Activated CD4-positive, alpha-beta T cell treated with anti-CD3 and anti-CD28 coated beads, Interleukin-2, amount 50 U/mL, for 1 hour (primary cell): ENCODE measurements around the gene UBE2C.
A peak's percentile ranks its signal among the peaks of the same experiment; 100 is the strongest.
"Not testable (repeated sequence)": the region's sequence is repeated elsewhere in the genome, so short reads cannot be mapped to it uniquely, and the experiment has no call there.

Source experiments
- DNase-seq: peaks from one replicate; pipeline ENCODE4 v3.0.0-alpha.2; 2020

UBE2C gene

DNA sequence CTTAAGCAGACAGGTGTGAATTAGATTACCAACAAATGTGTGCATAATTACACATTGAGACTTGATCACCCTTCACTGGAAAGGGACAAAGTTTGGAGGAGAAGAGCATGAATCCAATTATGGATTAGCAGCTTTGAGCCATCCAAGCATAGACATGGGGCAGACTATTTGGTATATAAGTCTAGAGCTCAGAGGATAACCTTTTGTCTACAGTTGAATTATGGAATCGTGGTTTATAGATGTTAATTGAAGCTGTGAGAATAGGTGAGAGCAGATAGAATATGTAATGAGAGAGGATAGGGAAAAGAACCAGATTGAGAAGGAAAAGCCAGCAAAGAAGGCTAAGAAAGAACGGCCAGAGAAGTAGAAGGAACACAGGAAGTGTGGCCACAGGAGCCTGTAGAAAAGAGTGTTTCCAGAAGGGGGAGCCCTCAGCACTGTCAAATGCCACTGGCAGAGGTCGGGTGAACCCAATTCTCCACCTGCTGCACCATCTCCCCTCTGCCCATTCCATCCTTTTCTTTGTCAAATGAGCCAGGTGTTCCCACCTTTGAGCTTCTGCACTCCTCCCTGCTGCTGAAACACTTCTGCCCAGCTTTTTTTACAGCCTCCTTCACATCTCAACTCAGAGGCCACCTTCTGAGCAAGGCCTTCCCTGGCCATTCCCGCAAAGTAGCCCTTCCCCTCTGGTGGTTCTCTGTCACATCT is 13.4 kb upstream of the UBE2C start:
- DNase-seq, result peak; percentile 59

DNA sequence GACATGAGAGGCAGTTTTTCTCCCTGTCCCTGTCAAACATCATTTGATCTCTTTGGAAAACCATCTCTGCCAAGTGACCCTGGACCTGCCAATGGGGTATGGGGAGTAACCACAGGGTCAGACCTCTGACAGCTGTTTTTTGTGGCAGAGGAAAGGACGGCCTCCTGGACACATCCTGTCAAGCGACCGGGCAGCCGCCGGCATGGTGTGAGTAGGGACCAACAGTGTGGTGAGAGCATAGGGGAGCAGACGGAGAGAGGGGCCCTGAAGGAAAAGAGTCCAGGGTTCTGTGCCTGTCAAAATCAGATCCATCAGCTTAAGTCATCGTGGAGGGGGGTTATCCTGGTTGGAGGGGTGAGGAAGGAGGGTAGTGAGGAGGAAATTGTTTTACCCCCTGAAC is 10.6 kb upstream of the UBE2C start:
- DNase-seq, result no peak

DNA sequence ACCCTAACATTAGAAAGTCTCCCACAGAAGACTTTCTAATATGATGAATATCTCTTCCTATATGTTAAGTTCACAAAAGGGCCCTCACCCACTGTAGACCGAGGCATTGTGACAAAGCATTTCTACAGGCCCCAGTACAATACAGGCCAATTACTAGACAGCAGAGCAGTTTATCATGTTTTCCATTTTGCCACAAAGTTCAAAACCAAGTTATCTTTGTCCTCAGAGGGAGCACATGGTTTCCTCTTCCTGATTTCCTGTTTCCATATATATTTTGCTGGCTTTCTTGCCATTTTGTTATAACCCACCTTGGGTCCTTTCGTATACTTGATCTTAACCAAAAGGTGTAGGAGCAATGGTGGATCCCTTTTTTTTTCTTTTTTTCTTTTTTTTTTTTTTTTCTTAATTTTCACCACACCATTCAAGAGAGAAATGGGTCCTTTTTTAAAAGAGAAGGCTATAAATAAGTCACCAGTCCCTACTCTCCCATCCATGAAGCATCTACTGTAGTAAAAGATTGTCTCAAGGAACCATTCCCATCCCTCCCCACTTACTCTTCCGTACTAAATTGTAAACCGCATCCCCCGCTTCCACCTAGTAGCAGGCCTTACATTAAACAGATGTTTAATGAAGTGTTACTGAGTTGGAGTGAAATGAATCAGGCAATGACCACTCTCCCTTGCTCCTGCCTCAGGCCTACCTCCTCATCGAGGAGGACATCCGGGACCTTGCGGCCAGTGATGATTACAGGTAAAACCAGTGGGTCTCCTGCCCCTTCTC is 2.1 kb upstream of the UBE2C start:
- DNase-seq, result no peak

DNA sequence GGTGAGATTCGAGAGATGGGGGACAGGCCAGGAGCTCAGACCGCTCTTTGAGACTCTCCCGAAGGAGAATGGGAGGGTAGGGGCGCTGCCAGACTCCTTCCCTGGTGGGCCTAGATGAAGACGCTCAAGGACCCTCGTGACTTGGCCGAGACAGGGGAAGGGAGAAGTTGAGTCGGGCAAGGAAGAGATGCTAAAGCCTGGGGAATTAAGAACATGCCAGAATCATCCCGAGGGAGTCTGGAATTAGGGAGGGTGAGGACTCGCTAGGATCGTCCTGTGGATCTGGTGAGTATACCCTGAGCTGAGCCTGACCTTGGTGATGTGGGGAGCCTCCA is 529 bp downstream of the UBE2C start:
- no peak for DNase-seq

DNA sequence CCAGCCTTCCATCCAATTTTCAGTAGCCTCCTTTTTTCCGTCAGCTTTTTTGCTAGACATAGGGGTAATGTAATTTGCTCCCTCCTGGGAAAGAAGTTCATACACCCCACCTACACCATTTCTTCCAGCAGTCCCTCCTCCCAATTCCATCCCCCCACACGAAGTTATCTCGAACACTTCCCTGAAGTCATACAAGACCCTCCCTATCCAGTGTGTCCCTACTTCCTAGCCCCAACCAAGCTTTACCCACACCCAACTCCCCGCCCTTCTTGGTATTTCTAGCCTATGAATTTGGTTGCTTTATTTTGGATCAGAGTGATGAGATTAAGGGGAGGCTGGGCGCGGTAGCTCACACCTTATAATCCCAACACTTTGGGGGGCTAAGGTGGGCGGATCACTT is 1.0 kb downstream of the UBE2C start:
- no peak for DNase-seq

DNA sequence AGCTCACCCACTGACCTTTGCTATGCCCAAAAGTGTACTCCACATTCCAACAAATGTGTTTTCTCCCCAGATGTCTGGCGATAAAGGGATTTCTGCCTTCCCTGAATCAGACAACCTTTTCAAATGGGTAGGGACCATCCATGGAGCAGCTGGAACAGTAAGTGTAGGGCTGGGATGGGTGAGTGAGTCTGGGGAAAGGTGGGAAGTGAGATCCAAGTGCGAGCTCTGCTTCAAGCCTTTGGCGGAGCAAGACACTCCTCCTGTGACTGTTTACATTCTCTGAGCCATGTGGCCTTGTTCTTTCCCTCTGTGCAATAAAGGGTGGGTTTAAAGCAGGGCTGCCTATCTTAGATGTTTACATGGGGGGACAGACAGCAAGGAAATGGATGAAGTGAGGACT is 1.9 kb downstream of the UBE2C start:
- DNase-seq, result no peak

DNA sequence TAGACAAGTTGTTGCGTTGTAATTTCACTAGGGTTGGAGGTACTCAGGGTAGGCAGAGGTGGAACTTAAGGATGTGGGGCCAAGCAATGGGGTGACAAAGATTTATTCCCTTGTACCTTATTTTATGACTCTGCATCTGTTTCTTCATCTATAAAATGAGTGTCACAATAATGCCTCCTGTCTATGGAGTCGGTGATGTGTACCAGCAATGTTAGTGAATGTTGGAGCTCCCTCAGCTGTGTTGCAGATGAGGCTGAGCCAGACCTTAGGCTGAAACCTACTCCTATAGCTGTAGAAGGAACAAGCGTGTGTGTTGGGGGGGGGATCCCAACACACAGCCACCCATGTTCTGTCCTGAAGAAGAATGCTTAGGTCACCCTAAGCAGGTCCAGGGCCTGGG is 4.5 kb downstream of the UBE2C start:
- no peak for DNase-seq

DNA sequence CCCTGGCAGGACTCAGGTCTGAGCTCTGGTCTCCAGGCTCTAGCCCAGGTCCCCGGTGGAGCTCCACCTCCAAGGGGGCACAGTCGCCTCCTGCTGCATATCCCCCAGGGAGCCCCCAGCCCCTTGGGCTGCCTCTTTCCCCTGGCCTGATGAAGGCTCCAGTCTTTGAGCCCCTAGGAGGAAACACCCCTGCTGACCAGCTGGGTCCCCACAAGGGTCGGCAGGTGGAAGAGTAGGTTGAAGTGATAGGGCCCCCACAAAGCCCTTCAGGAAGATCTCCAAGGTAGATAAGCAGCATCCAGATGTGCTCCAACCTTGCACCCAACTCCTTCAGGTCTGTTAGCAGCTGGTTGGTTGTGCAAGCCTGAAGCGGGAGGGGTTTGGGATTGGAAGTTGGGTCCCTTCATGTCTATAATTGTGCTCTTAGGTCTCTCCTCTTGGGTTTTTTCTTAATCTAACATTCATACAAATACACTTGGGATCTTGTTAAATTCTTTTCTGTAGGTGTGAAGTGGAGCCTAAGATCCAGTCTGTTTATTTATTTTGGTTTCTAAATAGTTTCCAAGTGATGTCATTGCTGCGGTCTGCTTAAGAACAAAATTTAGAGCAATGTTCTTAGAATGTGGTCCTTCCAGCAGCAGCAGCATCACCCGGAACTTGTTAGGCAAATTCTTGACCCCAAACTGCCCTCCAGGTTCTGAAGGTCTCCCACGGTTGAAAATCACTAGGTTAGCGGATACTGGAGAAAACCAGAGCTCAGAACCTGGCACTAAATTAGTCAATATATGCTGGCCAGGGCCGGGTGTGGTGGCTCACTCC is 5.1 kb downstream of the UBE2C start:
- no peak for DNase-seq

DNA sequence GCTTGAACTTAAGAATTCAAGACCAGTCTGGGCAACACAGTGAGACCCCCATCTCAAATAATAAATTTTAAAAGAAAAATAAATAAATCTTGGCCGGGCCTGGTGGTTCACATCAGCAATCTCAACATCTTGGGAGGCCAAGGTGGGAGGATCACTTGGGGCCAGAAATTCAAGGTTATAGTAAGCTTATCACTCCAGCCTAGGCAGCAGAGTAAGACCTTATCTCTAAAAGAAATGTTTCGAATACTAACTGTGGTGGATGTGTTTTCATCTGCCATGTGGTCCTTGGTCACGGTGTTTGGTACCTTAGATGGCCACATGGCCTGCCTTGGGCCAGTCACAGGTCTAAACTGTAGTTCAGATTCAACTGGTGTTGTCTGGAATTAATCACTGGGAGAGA is 5.8 kb downstream of the UBE2C start:
- DNase-seq, result no peak

DNA sequence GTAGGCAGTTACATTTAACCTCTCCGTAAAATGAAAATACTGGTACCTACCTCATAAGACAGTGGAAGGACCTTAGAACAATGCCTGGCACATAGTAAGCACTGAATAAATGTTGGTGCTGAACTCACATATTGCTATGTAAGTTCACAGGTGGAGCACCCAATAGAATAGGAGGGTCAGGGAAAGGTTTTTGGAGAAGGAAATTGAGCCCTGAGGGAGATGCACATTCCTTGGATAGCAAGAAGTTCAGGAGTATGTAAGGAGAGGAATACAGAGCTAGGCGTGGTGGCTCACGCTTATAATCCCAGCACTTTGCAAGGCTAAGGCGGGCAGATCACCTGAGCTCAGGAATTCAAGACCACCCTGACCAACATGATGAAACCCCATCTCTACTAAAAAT is 7.0 kb downstream of the UBE2C start:
- no peak for DNase-seq

DNA sequence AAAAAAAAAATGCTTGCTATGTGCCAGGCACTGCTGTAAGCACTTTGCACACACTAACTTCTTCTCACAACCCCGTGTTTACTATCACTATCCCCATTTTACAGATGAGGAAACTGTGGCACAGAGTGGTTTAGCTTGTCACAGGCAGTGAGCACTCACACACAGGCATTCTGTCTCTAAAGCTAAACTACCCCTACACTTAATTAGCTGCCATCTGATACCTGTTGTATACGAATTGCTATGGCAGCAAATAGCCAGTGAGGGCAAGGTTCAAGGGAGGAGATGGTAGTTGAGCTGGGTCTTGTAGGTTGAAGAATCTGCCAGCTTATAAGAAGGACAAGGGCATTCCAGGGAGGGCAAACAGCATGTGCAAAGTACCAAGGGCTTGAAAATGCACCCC is 9.5 kb downstream of the UBE2C start:
- DNase-seq, result no peak

DNA sequence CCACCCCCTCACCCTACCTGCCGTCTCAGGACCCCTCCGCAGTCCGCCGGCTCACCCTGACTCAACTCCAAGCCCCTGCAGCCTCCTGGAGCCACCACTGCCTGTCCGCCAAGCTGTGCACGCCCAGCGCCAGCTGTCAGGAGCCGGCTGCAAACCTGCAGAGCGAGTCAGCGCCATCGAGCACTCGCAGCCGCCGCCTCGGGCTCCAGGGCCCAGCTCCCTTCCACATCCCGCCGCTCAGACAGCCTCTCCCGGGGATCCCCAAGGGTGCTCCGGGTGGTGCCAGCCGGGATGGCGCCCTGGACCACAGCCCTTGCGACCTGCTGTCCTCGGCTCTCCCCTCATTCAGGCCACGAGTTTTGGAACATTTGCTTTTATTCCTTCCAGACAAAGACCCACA is 10.4 kb downstream of the UBE2C start:
- no peak for DNase-seq

DNA sequence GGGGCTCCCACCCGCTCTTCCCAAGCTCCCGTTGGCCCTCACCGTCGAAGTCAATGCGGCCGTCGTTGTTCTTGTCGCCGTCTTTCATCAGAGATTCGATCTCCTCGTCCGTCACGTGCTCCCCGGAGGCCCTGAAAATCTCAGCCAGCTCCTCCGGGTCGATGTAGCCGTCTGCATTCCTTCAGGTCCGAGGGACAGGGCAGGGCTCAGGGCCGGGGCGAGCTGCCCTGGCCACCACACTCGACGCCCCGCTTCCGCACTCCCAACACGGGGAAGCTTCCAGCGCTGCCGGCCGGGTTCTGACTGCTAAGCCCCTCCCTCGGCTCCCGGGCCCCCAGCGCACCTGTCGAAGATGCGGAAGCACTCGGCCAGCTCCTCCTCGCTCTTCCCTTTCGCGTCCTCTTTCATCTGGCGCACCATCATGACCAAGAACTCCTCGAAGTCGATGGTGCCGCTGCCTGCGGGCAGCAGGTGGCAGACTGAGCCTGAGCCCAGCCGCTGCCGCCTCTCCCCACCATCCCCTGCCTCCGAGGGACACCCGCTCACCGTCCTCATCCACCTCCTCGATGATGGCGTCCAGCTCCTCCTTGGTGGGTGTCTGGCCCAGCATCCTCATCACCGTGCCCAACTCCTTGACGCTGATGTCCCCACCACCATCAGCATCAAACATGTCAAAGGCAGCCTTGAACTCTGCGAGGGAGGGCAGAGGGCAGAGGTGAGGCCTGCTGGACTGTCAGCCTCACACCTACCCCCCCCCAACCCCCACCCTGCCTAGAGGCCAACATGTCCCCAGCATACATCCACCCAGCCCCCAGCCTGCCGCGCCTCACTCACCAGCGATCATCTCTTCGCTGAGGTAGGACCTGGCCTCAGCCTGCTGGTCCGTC is 11.7 kb downstream of the UBE2C start:
- peak; percentile 46 for DNase-seq

DNA sequence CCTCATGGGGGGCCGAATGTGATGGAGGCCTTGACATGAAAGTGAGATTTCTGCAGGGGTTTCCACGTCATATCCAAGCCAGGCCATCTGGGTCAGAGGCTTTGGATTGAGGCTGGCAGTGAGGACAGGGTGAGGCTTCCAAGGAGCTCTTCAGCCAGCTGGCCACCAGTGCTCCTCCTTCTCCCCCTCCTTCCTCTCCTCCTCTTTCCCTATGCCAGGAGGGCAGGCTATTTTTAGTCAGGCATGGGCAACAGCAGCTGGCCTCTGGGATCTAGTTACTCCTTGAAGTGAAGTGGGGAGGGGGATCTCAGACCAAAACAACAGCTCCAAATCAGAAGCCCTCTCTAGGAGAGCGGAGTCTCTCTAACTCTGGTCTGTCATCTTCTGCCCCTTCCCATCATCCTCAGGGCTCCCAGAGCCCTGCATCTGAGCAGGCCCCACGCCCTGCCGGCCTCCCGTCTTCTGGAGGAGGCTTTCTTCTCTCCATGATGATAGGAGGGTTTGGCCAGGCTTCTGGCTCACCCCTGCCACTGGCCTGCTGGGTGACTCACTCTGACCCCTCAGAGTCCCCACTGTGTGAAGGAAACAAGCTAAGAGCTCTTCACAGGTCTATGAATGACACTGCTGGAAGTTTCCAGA is 14.1 kb downstream of the UBE2C start:
- no peak for DNase-seq

DNA sequence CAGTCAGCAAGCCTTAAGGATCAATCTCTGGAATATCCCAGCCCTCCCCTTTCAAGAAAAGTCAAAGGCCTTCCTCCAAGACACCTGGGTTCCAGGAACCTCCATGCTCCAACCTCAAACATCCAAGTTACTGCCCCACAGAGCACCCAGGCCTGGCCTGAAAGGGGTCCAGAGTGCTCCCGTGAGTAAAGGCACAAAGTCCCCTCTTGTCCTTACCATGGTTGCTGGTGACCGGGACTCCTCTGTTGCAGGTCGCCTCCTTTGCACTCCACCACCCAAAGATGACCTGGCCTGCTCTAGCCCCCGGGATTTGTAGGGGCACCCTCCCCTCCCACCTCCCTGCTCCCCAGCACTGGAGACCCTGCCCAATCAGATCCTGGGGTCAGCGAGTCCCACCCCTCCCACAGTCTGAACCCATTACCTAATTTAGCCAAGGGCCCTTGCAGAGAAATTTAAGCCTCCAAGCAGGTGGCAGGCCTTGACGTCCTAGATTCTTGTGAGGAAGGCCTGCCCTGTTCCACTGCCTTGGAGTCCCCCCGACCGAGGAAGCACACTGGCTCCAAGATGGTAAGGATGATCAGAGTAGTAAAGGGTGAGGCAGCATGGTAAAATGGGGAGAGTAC is 14.7 kb downstream of the UBE2C start, which contains the start of gene TNNC2:
TSS of gene TNNC2 (minus strand) at position 283 of the 623 bp plus-strand sequence. CDS start at position 219, 64 bp downstream.
- no peak for DNase-seq

DNA sequence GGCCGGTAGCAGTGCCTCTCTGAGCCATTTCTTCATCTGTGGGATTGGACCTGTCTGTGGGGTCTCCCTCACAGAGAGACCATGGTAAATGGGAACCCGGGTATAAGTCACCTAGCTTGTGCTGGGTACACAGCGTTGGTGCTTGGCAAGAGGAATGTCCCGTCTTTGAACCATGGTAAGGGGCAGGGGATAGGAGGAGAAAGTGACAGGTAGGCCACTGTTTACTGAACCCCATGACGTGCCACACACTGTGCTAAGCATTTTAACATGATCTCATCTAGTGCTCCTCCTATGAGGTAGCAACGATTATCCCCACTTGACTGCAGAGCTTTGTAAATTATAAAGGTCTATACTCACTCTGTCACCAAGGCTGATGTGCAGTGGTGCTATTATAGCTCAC is 15.3 kb downstream of the UBE2C start:
- DNase-seq, result no peak

DNA sequence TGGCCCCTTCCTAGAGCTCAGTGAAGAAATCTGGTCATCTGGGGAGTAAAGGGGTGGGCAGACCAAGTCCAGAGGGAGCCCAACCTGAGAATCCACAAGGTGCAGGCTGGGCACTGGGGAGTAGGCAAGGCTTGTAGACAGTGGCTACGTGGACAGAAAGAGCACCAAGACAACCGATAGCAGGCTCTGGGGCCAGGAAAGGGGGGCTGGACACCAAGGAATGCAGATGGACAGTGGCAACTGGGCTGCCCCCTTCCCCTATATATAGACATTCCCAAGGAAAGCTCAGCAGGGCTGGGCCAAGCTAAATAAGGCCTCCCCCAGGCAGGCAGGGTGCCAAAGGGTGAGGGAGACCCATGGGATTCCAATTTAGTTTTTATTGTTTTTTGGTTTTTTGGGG is 16.1 kb downstream of the UBE2C start:
- DNase-seq, result no peak

DNA sequence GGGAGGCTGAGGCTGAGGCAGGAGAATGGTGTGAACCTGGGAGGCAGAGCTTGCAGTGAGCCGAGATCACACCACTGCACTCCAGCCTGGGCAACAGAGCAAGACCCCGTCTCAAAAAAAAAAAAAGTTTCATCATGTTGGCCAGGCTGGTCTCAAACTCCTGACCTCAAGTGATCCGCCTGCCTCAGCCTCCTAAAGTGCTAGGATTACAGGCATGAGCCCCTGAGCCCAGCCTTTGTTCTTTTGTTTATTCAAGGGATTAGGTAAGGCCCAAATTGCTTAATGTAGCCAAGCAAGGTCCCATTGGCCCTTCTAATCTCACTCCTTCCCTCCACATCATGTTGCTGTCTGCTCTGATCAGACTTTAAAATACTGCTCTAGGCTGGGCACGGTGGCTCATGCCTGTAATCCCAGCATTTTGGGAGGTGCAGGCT is 17.2 kb downstream of the UBE2C start:
- DNase-seq, result not testable (repeated sequence)

DNA sequence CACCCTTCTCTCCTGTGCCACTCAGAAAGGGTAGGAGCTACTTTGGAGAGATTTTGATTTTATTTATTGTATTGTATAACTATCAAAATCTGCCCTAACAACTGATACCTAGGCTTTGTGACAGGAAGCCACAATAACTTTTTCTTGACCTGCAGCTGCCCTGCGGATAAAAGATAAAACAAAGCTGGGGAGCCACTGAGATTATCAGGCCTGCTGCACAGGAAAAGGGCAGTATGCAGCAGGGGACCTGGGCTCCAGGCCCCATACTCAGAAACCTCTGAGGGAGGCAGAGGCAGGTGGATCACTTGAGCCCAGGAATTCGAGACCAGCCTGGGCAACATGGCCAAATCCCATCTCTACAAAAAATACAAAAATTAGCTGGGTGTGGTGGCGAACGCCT is 20.2 kb downstream of the UBE2C start:
- DNase-seq, result no peak

DNA sequence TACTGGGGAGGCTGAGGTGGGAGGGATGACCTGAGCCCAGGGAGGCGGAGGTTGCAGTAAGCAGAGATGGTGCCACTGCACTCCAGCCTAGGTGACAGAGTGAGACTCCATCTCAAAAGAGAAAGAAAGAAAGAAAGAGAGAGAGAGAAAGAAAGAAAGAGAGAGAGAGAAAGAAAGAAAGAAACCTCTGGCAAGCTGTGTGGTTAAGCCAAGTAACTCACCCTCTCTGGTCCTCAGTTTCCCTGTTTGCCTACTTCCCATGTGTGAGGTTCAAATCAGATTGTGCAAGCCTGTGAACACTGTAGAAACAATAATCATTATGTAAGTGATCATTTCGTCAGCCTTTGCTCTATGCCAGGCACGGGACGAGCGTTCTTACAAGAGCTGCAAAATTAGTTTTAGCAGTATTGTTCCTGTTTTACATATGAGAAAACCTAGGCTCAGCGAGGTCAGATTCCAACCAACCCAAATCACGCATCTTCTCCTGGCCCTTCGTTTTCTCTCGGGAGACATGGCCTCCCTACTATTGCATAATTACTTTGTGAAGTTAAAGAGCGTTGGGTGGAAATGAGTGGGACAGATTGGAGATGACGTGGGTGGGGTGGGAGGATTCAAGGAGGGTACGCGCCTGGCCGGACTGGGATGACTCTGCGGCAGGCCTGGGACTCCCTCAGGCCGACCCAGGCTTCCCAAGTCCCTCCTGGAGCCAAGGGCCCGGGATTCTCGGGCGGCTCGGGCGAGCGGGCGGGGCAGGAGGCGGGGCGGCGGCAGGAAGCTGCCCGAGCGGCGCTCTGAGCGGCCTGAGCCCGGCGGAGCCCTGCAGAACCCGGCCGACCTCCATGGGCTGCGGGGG is 20.8 kb downstream of the UBE2C start, which contains the start of gene SNX21:
TSS of gene SNX21 (plus strand) at position 770 of the 853 bp plus-strand sequence. CDS start 121 bp downstream, outside the sequence.
- no peak for DNase-seq
